CD4-positive, alpha-beta T cell treated with Interleukin-4 for 1 hour (primary cell): ENCODE measurements around the gene CYP2A6.
A peak's percentile ranks its signal among the peaks of the same experiment; 100 is the strongest.
"Not testable (repeated sequence)": the region's sequence is repeated elsewhere in the genome, so short reads cannot be mapped to it uniquely, and the experiment has no call there.

Experiments
- DNase-seq, 2 donors: peaks; one replicate each; pipeline ENCODE4 v3.0.0-alpha.2; 2020 to 2022

The CYP2A6 gene

GRCh38 chr19:40850277-40850676, at the start of gene CYP2A6:
Gene CYP2A6, minus strand, starts transcription at chr19:40850447. Its CDS starts 21 bp downstream, at chr19:40850426.
- DNase-seq = not testable (repeated sequence)

- DNase-seq = peak in 1 of 2 donors; percentile 14
Measured at GRCh38 chr19:40899964-40900363, 49.7 kb upstream of the CYP2A6 start.

- DNase-seq = not testable (repeated sequence)
Measured at GRCh38 chr19:40896843-40897789, 46.9 kb upstream of the CYP2A6 start.

- DNase-seq = no peak
Measured at GRCh38 chr19:40896418-40896796, 46.2 kb upstream of the CYP2A6 start.

GRCh38 chr19:40893112-40893511, 42.9 kb upstream of the CYP2A6 start:
- DNase-seq = no peak

GRCh38 chr19:40889366-40889765, 39.1 kb upstream of the CYP2A6 start:
- DNase-seq = no peak

GRCh38 chr19:40888191-40888590, 37.9 kb upstream of the CYP2A6 start:
- DNase-seq = no peak

- not testable (repeated sequence) for DNase-seq
Measured at GRCh38 chr19:40884187-40884931, 34.1 kb upstream of the CYP2A6 start.

GRCh38 chr19:40882062-40882461, 31.8 kb upstream of the CYP2A6 start, which contains the start of gene CYP2A7:
Gene CYP2A7, minus strand, starts transcription at chr19:40882231. Its CDS starts 21 bp downstream, at chr19:40882210.
- DNase-seq = not testable (repeated sequence)

GRCh38 chr19:40879349-40879748, 29.1 kb upstream of the CYP2A6 start:
- not testable (repeated sequence) for DNase-seq

- DNase-seq = peak; percentile 80 to 90
Measured at GRCh38 chr19:40875526-40875951, 25.3 kb upstream of the CYP2A6 start.

- DNase-seq = not testable (repeated sequence)
Measured at GRCh38 chr19:40874874-40875273, 24.6 kb upstream of the CYP2A6 start.

- not testable (repeated sequence) for DNase-seq
Measured at GRCh38 chr19:40873873-40874272, 23.6 kb upstream of the CYP2A6 start.

- DNase-seq = no peak
Measured at GRCh38 chr19:40872209-40872608, 22.0 kb upstream of the CYP2A6 start.

GRCh38 chr19:40867701-40868100, 17.5 kb upstream of the CYP2A6 start:
- no peak for DNase-seq

- not testable (repeated sequence) for DNase-seq
Measured at GRCh38 chr19:40864739-40865496, 14.7 kb upstream of the CYP2A6 start.

- DNase-seq = no peak
Measured at GRCh38 chr19:40862785-40863184, 12.5 kb upstream of the CYP2A6 start.

- no peak for DNase-seq
Measured at GRCh38 chr19:40862333-40862732, 12.1 kb upstream of the CYP2A6 start.

- DNase-seq = no peak
Measured at GRCh38 chr19:40858109-40858508, 7.9 kb upstream of the CYP2A6 start.

GRCh38 chr19:40852467-40853152, 2.4 kb upstream of the CYP2A6 start:
- DNase-seq = not testable (repeated sequence)

- DNase-seq = not testable (repeated sequence)
Measured at GRCh38 chr19:40846722-40847121, 3.5 kb downstream of the CYP2A6 start.

GRCh38 chr19:40843653-40844052, 6.6 kb downstream of the CYP2A6 start:
- peak; percentile 88 to 89 for DNase-seq
